Activated CD4-positive, alpha-beta memory T cell treated with anti-CD3 and anti-CD28 coated beads, Interleukin-2, amount 10 ng/mL, durations not matched to agents 7 days and 5 days (primary cell): ENCODE results near the gene SMARCD1. TPM values are rescaled to one million over a fixed set of nuclear protein-coding genes. Genes with fewer than 3 reads are reported as not detected.

ENCODE experiments used
- CTCF ChIA-PET: fragments of 350-600 bp; sonication (Branson Sonifier 250); formaldehyde crosslinking; loops from one replicate; lab custom pipeline; 2021; ENCODE audit warnings: antibody characterized with exemption, inconsistent platforms; lab: Charles Lee
- POLR2A ChIA-PET: fragments of 350-600 bp; sonication (Branson Sonifier 250); formaldehyde crosslinking; loops from one replicate; lab custom pipeline; 2021; ENCODE audit warnings: antibody characterized with exemption; lab: Charles Lee
- DNase-seq: peaks from one replicate; pipeline ENCODE4 v3.0.0-alpha.2; 2020
- H3K27ac Mint-ChIP-seq: one replicate; pipeline ENCODE4 v1.8.0; 2021; ENCODE audit warnings: mild to moderate bottlenecking, mixed read lengths
- H3K27me3 Mint-ChIP-seq: one replicate; pipeline ENCODE4 v1.8.0; 2021; ENCODE audit warnings: mixed read lengths
- H3K36me3 Mint-ChIP-seq: one replicate; pipeline ENCODE4 v1.8.0; 2021; ENCODE audit warnings: low read depth, mixed read lengths
- H3K4me1 Mint-ChIP-seq: one replicate; pipeline ENCODE4 v1.8.0; 2021; ENCODE audit warnings: mixed read lengths
- H3K4me3 Mint-ChIP-seq: one replicate; pipeline ENCODE4 v1.8.0; 2021; ENCODE audit warnings: mild to moderate bottlenecking, mixed read lengths
- H3K9me3 Mint-ChIP-seq: one replicate; pipeline ENCODE4 v1.8.0; 2021; ENCODE audit warnings: mixed read lengths
- total RNA-seq, 2 experiments: library from RNA; stranded (reverse); gene quantifications; one replicate each; pipeline ENCODE4 v1.2.3, GENCODE V29; 2021

Gene SMARCD1
- total RNA-seq, 2 experiments from 2014 or later, result 57.3 to 63.3 TPM

DNA sequence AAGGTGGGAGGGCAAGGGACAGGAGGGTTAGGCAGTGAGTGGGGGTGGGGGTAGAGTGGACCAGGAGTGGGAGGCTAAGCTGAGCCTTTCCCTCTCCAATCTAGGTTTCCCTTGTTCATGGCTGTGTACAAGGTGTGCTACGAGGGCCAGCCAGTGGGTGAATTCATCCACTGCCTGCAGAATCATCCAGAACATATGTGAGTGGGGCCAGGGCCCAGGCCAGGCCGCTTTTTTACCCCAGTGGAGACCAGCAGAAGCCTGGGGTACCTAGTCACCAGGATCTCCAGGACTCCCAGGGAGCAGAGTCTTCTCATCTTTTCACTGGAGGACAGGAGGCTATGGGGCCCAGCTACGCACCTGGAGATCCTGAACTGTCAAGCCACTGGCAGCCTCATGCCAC is 24.2 kb downstream of the SMARCD1 start:
- Mint-ChIP-seq H3K27ac (no peak overlapping the region), H3K9me3 (no peaks in the 10 kb centered on the region), H3K36me3 (peaks cover 10% of the 10 kb centered on the region), H3K4me1 (peaks cover 28% of the 10 kb centered on the region), H3K4me3 (no peak overlapping the region), H3K27me3 (no peaks in the 10 kb centered on the region)
- no peak for DNase-seq
- ChIA-PET POLR2A (interaction anchor here (1.9 to 4.1 kb wide), 4 partner anchors 13 to 174 kb away, joined by 6 to 48 read pairs (median 27); partner anchors contain the start of genes LIMA1 and SMARCD1), CTCF (interaction anchor here (0.9 to 9.8 kb wide), 7 partner anchors 8 to 164 kb away, joined by 6 to 181 read pairs (median 55); partner anchors contain the start of genes CERS5, GPD1 and SMARCD1)

DNA sequence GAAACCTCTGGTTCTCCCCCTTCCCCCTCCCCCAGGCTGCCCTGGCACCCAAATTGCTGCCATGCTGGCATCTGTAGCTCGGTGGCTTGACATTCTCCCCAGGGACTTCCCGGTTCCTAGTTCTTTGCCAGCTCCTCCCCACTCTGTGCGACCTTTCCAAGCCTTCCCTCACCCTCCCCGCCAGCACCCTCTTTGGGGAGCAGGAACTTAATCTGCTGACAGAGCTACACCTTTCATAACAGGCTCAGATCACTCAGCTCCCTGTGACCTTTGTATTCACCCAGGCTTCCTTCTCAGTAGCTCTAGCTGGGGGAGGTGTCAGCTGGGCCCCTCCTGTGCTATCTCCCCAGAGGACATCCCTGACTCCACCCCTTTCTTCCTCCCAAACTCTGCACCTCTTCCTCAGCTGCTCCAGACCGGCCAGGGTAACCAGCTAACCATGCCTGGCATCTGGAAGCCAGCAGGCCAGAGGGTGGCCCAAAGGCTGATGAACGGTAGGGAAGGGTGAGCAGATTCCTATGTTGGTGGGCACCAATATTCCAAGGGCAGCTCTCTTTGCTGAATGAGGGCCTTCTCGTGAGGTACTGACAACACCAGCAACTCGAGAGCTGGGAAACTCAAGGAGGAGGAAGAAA is 25.1 kb downstream of the SMARCD1 start:
- Mint-ChIP-seq H3K4me1 (peaks cover 30% of the 10 kb centered on the region), H3K9me3 (no peaks in the 10 kb centered on the region), H3K27ac (peak overlapping the region; percentile 47), H3K36me3 (peaks cover 13% of the 10 kb centered on the region), H3K4me3 (peak overlapping the region; percentile 36), H3K27me3 (no peaks in the 10 kb centered on the region)
- ChIA-PET CTCF (interaction anchor here (1.0 to 9.8 kb wide), 31 partner anchors 9 to 291 kb away, joined by 3 to 181 read pairs (median 13); partner anchors contain the start of genes BCDIN3D, CERS5, GPD1 and LARP4), POLR2A (interaction anchor here (1.3 to 5.4 kb wide), 7 partner anchors 12 to 173 kb away, joined by 4 to 60 read pairs (median 15); partner anchors contain the start of genes CERS5, LIMA1 and SMARCD1)
- no peak for DNase-seq

DNA sequence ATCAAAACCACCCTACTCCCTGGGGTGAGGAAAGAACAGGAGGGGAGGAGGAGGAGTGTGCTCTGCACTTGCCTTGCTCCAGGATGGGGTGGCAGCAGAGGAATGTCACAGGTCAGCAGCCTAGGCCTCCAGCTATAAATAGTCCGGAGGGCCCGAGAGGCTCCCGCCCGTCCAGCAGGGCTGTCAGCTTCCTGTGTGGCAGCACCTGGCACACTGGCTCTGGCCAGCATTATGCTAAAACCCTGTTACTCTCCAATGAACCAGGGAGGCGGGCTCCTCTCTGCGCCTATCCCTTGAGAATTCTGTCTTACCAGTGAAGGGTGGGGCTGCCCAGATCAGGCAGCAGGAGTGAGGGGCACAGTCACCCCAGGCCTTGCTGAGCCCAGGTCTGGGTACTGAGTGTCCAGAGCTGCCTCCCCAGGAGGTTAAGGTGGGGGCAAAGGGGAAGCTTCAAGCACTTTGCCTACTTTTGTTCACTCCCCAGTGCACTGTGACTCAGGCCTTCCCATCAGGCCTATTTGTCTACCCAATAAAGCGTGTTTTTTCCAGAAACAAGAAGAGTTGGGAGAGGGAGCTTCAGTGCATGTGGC is 25.7 kb downstream of the SMARCD1 start:
- CTCF ChIA-PET, result interaction anchor here (1.0 to 9.8 kb wide), 54 partner anchors 10 to 498 kb away, joined by 3 to 181 read pairs (median 8); partner anchors contain the start of genes BCDIN3D, CERS5, GPD1 and LARP4
- H3K36me3 Mint-ChIP-seq, result peaks cover 18% of the 10 kb centered on the region
- DNase-seq, result peak; percentile 18
- H3K4me3 Mint-ChIP-seq, result peak overlapping the region; percentile 93
- no peaks in the 10 kb centered on the region for H3K27me3 Mint-ChIP-seq
- peaks cover 36% of the 10 kb centered on the region for H3K4me1 Mint-ChIP-seq
- H3K27ac Mint-ChIP-seq, result peak overlapping the region; percentile 96
- POLR2A ChIA-PET, result interaction anchor here (1.2 to 5.4 kb wide), 15 partner anchors 11 to 422 kb away, joined by 3 to 60 read pairs (median 12); partner anchors contain the start of genes CERS5, LIMA1, RACGAP1 and SMARCD1
- no peaks in the 10 kb centered on the region for H3K9me3 Mint-ChIP-seq

DNA sequence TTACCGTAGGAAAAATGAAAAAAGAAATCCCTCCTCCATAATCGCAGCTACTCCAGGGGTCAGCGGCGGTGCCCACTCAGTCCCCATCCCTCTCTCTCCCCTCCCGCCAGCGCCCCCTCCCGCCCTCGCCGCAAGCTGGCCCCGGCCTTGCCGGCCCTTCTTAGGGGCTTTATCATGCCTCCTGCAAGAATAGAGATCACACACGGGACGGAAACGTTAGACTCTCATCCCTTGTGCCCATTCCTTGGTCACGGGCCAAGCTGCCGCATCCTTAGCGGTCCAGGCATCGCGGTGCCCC is 26.2 kb downstream of the SMARCD1 start:
- peak overlapping the region; percentile 93 for H3K4me3 Mint-ChIP-seq
- H3K27ac Mint-ChIP-seq, result peak overlapping the region; percentile 96
- H3K27me3 Mint-ChIP-seq, result no peaks in the 10 kb centered on the region
- DNase-seq, result no peak
- ChIA-PET POLR2A (interaction anchor here (0.9 to 5.4 kb wide), 29 partner anchors 8 to 653 kb away, joined by 3 to 60 read pairs (median 6); partner anchors contain the start of genes CERS5, LARP4, LIMA1 and RACGAP1), CTCF (interaction anchor here (0.8 to 9.8 kb wide), 59 partner anchors 10 to 497 kb away, joined by 3 to 181 read pairs (median 7); partner anchors contain the start of genes BCDIN3D, CERS5, GPD1 and LARP4)
- peaks cover 39% of the 10 kb centered on the region for H3K4me1 Mint-ChIP-seq
- peaks cover 21% of the 10 kb centered on the region for H3K36me3 Mint-ChIP-seq
- H3K9me3 Mint-ChIP-seq, result no peaks in the 10 kb centered on the region

GRCh38 chr12:50111693-50112455 is 26.7 kb downstream of the SMARCD1 start, which contains the start of gene COX14:
COX14 (plus strand) TSS chr12:50112236; CDS start chr12:50120044, 7,808 bp downstream.
- H3K9me3 Mint-ChIP-seq, result no peaks in the 10 kb centered on the region
- H3K4me1 Mint-ChIP-seq, result peaks cover 44% of the 10 kb centered on the region
- no peaks in the 10 kb centered on the region for H3K27me3 Mint-ChIP-seq
- ChIA-PET POLR2A (interaction anchor here (0.6 to 5.4 kb wide), 44 partner anchors 9 to 914 kb away, joined by 3 to 60 read pairs (median 5); partner anchors contain the start of genes CERS5, DIP2B, LARP4 and LIMA1), CTCF (interaction anchor here (0.6 to 9.8 kb wide), 63 partner anchors 9 to 970 kb away, joined by 3 to 181 read pairs (median 7); partner anchors contain the start of genes BCDIN3D, CERS5, GPD1 and LARP4)
- peak within 1 kb of the TSS; percentile 93 for H3K4me3 Mint-ChIP-seq
- peaks cover 26% of the 10 kb centered on the region for H3K36me3 Mint-ChIP-seq
- DNase-seq, result peak; percentile 99
- H3K27ac Mint-ChIP-seq, result peak within 1 kb of the TSS; percentile 96

DNA sequence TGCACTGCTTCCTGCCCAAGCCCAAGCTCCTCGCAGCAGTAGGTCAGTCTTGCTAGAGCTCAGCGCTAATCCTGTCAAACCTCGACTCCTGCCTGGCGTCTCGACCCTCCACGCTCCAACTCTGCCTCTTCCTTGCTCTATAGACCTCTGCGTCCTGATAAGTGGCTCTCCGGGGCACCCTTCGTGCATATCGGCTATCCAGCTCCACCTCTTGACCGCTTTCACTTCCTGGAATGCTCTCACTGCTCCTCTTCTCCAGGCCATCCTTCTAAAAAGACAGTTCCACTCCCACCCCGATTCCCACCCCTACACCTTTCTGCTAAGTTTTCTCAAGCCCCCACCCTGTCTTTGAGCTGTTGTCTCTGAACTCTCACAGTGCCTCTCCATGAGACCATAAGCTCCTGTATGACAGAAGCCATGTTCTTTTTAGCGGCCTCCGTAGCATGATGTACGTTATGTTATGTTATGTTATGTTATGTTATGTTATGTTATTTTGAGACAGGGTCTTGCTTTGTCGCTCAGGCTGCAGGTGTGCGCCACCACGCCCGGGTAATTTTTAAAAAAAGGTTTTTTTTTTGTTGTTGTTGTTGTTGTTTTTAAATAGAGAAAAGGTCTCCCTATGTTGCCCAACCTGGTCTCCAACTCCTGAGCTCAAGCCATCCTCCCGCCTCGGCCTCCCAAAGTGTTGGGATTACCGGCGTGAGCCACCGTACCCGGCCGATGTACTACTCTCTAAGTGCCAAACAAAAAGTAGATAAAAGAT is 27.5 kb downstream of the SMARCD1 start:
- H3K36me3 Mint-ChIP-seq, result peaks cover 31% of the 10 kb centered on the region
- ChIA-PET CTCF (interaction anchor here (0.6 to 9.8 kb wide), 41 partner anchors 8 to 496 kb away, joined by 3 to 181 read pairs (median 10); partner anchors contain the start of genes CERS5, GPD1, LARP4 and LIMA1), POLR2A (interaction anchor here (0.6 to 5.4 kb wide), 46 partner anchors 9 to 1105 kb away, joined by 3 to 60 read pairs (median 5); partner anchors contain the start of genes CERS5, DIP2B, LARP4 and LIMA1)
- H3K27me3 Mint-ChIP-seq, result no peaks in the 10 kb centered on the region
- peaks cover 46% of the 10 kb centered on the region for H3K4me1 Mint-ChIP-seq
- H3K27ac Mint-ChIP-seq, result peak overlapping the region; percentile 96
- H3K9me3 Mint-ChIP-seq, result no peaks in the 10 kb centered on the region
- H3K4me3 Mint-ChIP-seq, result peak overlapping the region; percentile 93
- no peak for DNase-seq

DNA sequence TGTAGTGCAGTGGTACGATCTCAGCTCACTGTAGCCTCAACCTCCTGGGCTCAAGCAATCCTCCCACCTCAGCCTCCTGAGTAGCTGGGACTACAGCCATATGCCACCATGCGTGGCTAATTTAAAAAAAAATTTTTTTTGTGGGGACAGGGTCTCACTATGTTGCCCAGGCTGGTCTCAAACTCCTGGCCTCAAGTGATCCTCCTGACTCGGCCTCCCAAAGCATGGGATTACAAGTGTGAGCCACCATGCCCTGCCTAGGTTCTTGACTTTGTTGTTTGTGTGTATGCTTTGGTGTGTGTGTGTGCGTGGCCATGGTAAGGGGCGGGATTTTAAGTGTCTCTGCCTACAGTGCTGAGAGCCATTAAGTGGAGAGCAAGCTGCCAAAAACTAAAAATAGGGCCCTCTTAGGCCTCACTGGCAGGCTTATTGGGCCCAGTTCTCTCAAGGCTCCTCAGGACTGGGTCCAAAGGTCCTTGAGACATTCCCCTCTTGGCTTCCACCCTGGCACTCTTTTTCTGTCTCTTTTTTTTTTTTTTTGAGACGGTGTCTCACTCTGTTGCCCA is 32.0 kb downstream of the SMARCD1 start:
- H3K4me3 Mint-ChIP-seq, result no peak overlapping the region

GRCh38 chr12:50119387-50119786 is 34.2 kb downstream of the SMARCD1 start:
- POLR2A ChIA-PET, result interaction anchor here (1.0 to 5.4 kb wide), 3 partner anchors 8 to 18 kb away, joined by 3 to 39 read pairs (median 4); partner anchors contain the start of gene COX14
- no peak for DNase-seq
- CTCF ChIA-PET, result interaction anchor here (1.8 to 4.2 kb wide), 2 partner anchors 8 to 9 kb away, joined by 4 to 27 read pairs; partner anchors contain the start of gene COX14
- no peak overlapping the region for H3K4me3 Mint-ChIP-seq
- no peak overlapping the region for H3K27ac Mint-ChIP-seq
- peaks cover 49% of the 10 kb centered on the region for H3K36me3 Mint-ChIP-seq
- H3K27me3 Mint-ChIP-seq, result no peaks in the 10 kb centered on the region
- H3K9me3 Mint-ChIP-seq, result no peaks in the 10 kb centered on the region
- H3K4me1 Mint-ChIP-seq, result peaks cover 17% of the 10 kb centered on the region

More for the DNA sequence above, 32.0 kb downstream of the SMARCD1 start:
- DNase-seq, result no peak
- Mint-ChIP-seq H3K9me3 (no peaks in the 10 kb centered on the region), H3K4me1 (peaks cover 27% of the 10 kb centered on the region), H3K36me3 (peaks cover 51% of the 10 kb centered on the region), H3K27me3 (no peaks in the 10 kb centered on the region), H3K27ac (no peak overlapping the region)
- POLR2A ChIA-PET, result interaction anchor here (1.1 to 1.5 kb wide), 2 partner anchors 11 to 33 kb away, joined by 3 to 6 read pairs; no protein-coding TSS in a partner anchor
- CTCF ChIA-PET, result interaction anchor here (0.9 to 1.9 kb wide), 5 partner anchors 15 to 197 kb away, joined by 3 to 5 read pairs (median 4); no protein-coding TSS in a partner anchor

DNA sequence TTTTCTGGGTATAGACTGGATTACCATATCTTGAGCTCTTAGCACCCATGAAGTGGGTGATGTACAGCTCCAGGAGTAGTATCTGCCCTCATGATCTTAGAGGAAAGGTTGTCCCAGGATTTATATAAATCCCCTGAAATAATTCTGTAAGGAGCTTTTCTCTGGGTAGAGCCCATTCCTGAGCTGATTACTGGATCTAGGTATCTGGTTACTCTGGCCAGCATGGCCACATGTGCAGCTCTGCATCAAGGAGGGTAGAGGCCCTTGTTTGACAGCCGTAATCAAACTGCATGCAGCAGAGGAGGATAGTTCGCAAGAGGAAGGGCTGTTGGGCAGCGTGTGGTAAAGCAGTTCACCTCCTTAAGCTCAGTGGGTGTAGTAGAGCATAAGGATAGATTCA is 35.4 kb downstream of the SMARCD1 start:
- Mint-ChIP-seq H3K9me3 (no peaks in the 10 kb centered on the region), H3K27ac (no peak overlapping the region), H3K4me1 (peaks cover 19% of the 10 kb centered on the region), H3K36me3 (peaks cover 48% of the 10 kb centered on the region), H3K4me3 (no peak overlapping the region), H3K27me3 (no peaks in the 10 kb centered on the region)
- CTCF ChIA-PET, result interaction anchor here (0.5 to 4.2 kb wide), 2 partner anchors 10 to 52 kb away, joined by 3 to 27 read pairs; partner anchors contain the start of gene COX14
- DNase-seq, result no peak
- POLR2A ChIA-PET, result interaction anchor here (0.7 to 5.4 kb wide), 3 partner anchors 9 to 28 kb away, joined by 3 to 39 read pairs (median 5); partner anchors contain the start of gene COX14

DNA sequence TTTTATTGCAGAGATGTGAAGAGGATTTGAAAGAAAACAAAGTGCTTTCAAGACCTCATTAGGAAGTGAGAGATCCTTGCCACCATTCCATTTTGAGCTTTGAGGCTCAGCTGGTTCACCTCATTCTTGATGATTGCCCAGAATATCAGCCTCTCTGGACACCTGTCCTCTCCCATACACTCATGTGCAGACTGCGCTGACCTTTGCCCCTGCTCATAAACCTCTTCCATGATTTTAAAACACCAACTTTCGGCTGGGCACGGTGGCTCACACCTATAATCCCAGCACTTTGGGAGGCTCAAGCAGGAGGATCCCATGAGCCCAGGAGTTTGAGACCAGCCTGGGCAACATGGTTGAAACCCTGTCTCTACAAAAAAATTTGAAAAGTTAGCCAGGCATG is 35.8 kb downstream of the SMARCD1 start:
- ChIA-PET CTCF (interaction anchor here (4.2 kb wide), 1 partner anchor 10 kb away, joined by 27 read pairs; the partner anchor contains the start of gene COX14), POLR2A (interaction anchor here (0.7 to 5.4 kb wide), 3 partner anchors 9 to 27 kb away, joined by 3 to 39 read pairs (median 5); partner anchors contain the start of gene COX14)
- no peaks in the 10 kb centered on the region for H3K9me3 Mint-ChIP-seq
- DNase-seq, result no peak
- no peaks in the 10 kb centered on the region for H3K27me3 Mint-ChIP-seq
- H3K4me3 Mint-ChIP-seq, result no peak overlapping the region
- peaks cover 18% of the 10 kb centered on the region for H3K4me1 Mint-ChIP-seq
- H3K27ac Mint-ChIP-seq, result no peak overlapping the region
- peaks cover 44% of the 10 kb centered on the region for H3K36me3 Mint-ChIP-seq
